AG10803 (cell line): ENCODE results near the gene LDLRAD4.
"Not testable (repeated sequence)": the region's sequence is repeated elsewhere in the genome, so short reads cannot be mapped to it uniquely, and the experiment has no call there.

Experiments
- DNase-seq: peaks from one replicate; pipeline ENCODE4 v3.0.0; 2010; ENCODE audit warnings: low read depth
- H3K4me3 ChIP-seq: 2 replicates; pipeline ENCODE4 v1.5.1; 2011; ENCODE audit warnings: mild to moderate bottlenecking, low read length, control low read depth
- TF ChIP-seq, protein P1 (sequence below): conservative IDR thresholded peaks from 2 replicates; pipeline ENCODE4 v1.5.1; 2011; ENCODE audit warnings: mild to moderate bottlenecking, low read length, control low read depth, inconsistent platforms

The LDLRAD4 gene

DNA sequence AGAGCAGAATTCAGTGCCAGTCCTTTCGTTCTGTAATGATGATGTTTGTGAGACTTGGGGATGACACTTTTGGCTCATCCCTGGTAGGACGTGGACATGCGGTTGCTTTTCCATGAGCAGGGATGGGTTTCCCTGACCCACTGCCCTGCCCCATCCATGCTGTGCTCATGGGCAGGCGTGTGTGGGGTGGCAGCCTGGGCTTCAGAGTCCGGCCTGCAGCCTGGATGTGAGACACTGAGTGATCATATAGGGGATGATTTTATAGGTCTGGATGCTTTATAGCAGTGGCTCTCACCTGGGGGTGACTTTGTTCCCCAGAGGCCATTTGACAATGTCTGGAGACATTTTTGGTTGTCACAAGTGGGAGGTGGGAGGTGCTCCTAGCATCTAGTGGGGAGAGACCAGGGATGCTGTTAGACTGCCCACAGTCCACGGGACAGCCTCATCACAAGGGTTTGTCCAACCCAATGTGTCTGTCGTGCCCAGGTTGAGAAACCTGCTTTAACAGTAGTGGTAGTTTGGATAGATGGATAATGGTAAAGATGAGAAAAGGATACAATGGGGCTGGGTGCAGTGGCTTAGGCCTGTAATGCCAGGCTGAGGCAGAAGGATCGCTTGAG lies 38.9 kb downstream of the LDLRAD4 start:
- DNase-seq, result no peak
- H3K4me3 ChIP-seq, result no peak overlapping the region
- TF ChIP-seq, protein P1, sequence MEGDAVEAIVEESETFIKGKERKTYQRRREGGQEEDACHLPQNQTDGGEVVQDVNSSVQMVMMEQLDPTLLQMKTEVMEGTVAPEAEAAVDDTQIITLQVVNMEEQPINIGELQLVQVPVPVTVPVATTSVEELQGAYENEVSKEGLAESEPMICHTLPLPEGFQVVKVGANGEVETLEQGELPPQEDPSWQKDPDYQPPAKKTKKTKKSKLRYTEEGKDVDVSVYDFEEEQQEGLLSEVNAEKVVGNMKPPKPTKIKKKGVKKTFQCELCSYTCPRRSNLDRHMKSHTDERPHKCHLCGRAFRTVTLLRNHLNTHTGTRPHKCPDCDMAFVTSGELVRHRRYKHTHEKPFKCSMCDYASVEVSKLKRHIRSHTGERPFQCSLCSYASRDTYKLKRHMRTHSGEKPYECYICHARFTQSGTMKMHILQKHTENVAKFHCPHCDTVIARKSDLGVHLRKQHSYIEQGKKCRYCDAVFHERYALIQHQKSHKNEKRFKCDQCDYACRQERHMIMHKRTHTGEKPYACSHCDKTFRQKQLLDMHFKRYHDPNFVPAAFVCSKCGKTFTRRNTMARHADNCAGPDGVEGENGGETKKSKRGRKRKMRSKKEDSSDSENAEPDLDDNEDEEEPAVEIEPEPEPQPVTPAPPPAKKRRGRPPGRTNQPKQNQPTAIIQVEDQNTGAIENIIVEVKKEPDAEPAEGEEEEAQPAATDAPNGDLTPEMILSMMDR, result no peak

DNA sequence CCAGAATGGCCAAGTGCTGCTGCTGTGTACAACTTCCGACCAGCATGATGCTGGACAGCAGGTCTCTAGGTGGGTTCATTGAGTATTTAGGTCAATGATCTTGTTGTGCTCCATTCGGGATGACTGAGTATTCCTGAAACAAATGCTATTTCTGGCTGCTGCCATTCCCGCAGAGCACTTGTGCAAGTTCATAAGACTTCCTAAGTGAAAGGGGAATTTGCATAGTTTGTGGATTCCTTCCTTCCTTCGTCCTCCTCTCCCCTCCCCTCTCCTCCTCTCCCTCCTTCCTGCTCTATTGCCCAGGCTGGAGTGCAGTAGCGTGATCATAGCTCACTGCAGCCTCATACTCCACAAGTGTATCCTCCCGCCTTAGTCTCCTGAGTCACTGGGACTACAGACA lies 40.4 kb downstream of the LDLRAD4 start:
- H3K4me3 ChIP-seq, result no peak overlapping the region
- DNase-seq, result peak; percentile 50
- TF ChIP-seq, protein P1, result no peak

DNA sequence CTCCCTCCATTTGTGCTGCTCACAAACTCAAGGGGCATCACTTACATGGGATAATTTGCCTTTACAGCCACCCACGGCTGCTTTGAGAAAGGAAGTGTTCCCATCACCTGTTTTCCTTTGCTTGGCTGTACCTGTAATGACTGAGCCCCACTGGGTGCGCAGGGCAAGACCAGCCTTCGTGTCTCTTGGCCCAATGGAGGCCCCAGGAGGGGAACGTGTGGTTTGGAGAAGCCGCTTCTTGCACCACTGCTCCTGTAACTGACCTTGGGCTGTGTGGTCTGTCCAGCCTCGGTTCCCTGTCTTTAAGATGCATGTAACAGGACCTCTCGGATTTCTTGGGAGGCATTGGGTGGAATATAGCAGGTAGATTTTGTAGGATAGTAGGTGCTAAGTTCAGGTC lies 41.1 kb downstream of the LDLRAD4 start:
- no peak overlapping the region for H3K4me3 ChIP-seq
- TF ChIP-seq, protein P1, result no peak
- no peak for DNase-seq

DNA sequence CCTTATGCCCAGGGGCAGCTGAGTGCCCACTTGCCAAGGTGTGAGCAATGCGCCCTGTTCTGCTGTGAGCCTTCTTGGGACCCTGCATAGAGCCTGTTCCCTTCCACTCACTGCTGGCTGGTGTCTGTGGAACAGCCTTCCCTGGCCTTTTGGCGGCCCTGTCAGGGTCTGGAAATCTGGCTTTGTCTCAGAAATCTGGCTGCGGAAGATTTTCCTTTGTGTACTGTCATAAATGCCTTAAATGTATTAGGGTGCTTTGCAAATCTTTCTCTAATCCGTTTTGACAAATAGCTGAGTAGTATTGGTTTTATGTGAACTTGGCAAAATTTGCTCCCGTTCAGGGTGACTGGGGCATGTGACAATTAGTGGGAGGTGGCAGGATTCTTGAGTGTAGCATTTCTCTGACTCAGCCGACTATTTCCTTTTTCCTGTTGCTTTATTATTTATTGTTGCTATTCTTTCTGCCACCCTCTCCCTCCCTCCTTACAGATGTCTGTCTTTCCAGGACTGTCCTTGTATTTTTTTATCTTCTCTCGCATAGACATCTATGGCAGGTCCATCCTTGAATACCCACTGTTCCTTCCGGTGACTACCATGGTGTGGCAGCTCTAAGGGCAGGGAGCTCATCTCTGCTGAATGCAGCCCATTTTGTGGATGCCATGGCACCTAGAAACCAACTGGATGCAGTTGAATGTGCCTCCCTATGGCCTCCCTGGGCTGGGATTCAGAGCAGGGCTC lies 41.8 kb downstream of the LDLRAD4 start:
- no peak for DNase-seq
- H3K4me3 ChIP-seq, result no peak overlapping the region
- TF ChIP-seq, protein P1, result no peak

DNA sequence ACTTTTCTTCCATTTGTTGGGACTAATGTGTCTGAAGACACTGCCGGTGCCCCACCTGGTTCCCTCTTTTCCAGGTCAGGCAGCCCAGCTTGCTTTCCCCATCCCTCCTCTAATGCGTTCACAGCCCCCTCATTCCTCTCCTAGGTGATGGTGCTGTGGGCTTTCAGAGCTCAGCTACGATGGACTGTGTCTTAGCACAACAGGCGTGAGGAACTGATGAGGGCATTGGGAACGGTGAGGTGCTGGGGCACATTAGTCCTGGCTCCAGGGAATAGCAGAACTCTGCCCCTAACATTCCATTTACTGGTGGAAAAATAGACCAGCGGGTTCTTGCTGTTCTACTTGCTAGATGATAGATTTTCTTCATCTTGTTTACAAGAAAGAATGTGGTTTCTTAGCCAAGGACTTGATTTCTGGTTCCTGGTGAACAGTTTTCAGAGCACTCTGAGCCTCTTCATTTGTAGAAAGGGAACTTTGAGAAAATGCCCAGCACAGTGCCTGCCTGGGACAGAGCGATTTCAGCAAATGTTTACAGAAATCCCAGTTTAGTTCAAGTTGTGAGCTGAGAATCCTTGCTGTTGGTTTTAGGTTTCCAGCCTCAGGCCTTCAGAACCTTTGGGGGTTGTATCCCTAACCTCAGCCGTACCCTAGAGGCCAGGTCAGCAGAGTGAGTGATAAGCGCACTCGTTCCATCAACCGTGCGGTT lies 42.5 kb downstream of the LDLRAD4 start:
- TF ChIP-seq, protein P1, result no peak
- no peak overlapping the region for H3K4me3 ChIP-seq
- no peak for DNase-seq

DNA sequence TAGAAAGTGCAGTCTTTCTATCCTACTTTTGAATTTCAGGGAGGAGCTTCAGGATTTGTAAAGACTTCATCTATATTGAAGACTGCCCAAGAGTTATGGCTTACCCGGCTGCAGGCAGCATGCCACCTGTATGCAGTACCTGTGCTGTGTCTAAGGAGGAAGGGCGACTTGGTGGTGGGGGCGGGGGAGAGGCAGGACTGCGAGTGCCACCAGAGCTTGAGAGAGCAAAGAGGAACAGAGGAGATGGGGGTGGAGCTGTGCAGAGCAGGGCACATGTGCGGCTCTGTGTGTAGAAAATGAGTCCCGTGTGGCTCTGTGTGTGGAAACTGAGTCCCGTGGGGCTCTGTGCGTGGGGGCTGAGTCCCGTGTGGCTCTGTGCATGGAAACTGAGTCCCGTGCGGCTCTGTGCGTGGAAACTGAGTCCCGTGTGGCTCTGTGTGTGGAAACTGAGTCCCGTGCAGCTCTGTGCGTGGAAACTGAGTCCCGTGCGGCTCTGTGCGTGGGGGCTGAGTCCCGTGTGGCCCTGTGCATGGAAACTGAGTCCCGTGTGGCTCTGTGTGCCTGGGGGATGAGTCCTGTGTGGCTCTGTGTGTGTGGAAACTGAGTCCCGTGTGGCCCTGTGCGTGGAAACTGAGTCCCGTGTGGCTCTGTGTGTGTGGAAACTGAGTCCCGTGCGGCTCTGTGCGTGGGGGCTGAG lies 43.2 kb downstream of the LDLRAD4 start:
- TF ChIP-seq, protein P1, result no peak

DNA sequence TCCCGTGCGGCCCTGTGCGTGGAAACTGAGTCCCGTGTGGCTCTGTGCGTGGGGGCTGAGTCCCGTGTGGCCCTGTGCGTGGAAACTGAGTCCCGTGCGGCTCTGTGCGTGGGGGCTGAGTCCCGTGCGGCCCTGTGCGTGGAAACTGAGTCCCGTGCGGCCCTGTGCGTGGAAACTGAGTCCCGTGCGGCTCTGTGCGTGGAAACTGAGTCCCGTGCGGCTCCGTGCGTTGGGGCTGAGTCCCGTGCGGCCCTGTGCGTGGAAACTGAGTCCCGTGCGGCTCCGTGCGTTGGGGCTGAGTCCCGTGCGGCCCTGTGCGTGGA lies 43.8 kb downstream of the LDLRAD4 start:
- H3K4me3 ChIP-seq, DNase-seq: not testable (repeated sequence)

More for the DNA sequence above, 43.2 kb downstream of the LDLRAD4 start:
- no peak for DNase-seq
- H3K4me3 ChIP-seq, result no peak overlapping the region
